A549 (cell line): ENCODE measurements around the gene RIMBP3C. TPM values are rescaled to one million over a fixed set of nuclear protein-coding genes. Genes with fewer than 3 reads are reported as not detected.

ENCODE experiments used
- ATAC-seq, 2 experiments: fragments of 200-7000 bp in 1 of 2; fragments of >200 bp in 1 of 2; cut with Nextera tagmentation in 1 of 2; cut with Tn5 transposase in 1 of 2; 3 replicates each; pipeline versions ENCODE4 v1.8.0 to v1.9.1; 2018 to 2020; ENCODE audit warnings: mild to moderate bottlenecking in 1 of 2, moderate library complexity in 1 of 2
- CTCF ChIA-PET: fragments of 300-600 bp; sonication (Branson Sonifier 250); formaldehyde crosslinking; extraction: SDS; loops from one replicate; lab custom pipeline; 2021; ENCODE audit warnings: antibody characterized with exemption, inconsistent platforms; lab: Yijun Ruan, JAX
- POLR2A ChIA-PET: fragments of 350-600 bp; formaldehyde crosslinking; extraction: SDS; loops from one replicate; lab custom pipeline; 2021; ENCODE audit warnings: antibody characterized with exemption, inconsistent platforms; lab: Yijun Ruan, JAX
- DNase-seq, 2 experiments: peaks; one replicate each; pipeline versions ENCODE4 v3.0.0 to v3.0.0-alpha.2; 2011 to 2016; ENCODE audit warnings: low read depth in 1 of 2, low spot score in 1 of 2
- FAIRE-seq: peaks from 2 replicates; lab custom pipeline; 2011; peaks lifted over from hg19 to GRCh38; lab: Jason Lieb, UNC
- H3K27ac ChIP-seq, 2 experiments: fragments of >200 bp; sonication (Bioruptor Twin); formaldehyde crosslinking; 3 replicates each; pipeline ENCODE4 v1.5.1; 2016 to 2017
- H3K4me1 ChIP-seq: fragments of >200 bp; sonication (Bioruptor Twin); formaldehyde crosslinking; 3 replicates; pipeline ENCODE4 v1.6.1; 2016
- H3K4me2 ChIP-seq: fragments of >200 bp; sonication (Bioruptor Twin); formaldehyde crosslinking; 3 replicates; pipeline ENCODE4 v1.6.1; 2016
- H3K4me3 ChIP-seq: fragments of >200 bp; sonication (Bioruptor Twin); formaldehyde crosslinking; 3 replicates; pipeline ENCODE4 v1.5.1; 2016
- H3K9me3 ChIP-seq: fragments of >200 bp; sonication (Bioruptor Twin); formaldehyde crosslinking; 3 replicates; pipeline ENCODE4 v1.6.1; 2016
- CBX2 ChIP-seq: fragments of 200-600 bp; sonication (generic); IDR thresholded peaks from 2 replicates; pipeline ENCODE4 v1.6.1; 2016; ENCODE audit warnings: low read depth, mild to moderate bottlenecking, borderline replicate concordance
- CHD4 ChIP-seq: fragments of 200-600 bp; sonication (generic); IDR thresholded peaks from 2 replicates; pipeline ENCODE4 v1.6.1; 2016; ENCODE audit warnings: antibody characterized with exemption, mild to moderate bottlenecking, borderline replicate concordance
- E2F6 ChIP-seq: IDR thresholded peaks from 2 replicates; pipeline ENCODE4 v1.6.1; 2012; ENCODE audit warnings: low read depth, borderline replicate concordance
- EHMT2 ChIP-seq: fragments of 200-600 bp; sonication (generic); IDR thresholded peaks from 2 replicates; pipeline ENCODE4 v1.6.1; 2016; ENCODE audit warnings: antibody characterized with exemption, low read depth, mild to moderate bottlenecking, moderate library complexity
- EP300 ChIP-seq, 2 experiments: fragments of >200 bp; sonication (Bioruptor Twin); formaldehyde crosslinking; IDR thresholded peaks; 2 replicates in 1 of 2; 3 replicates in 1 of 2; pipeline ENCODE4 v1.6.1; 2016 to 2017
- ESRRA ChIP-seq: fragments of 150-350 bp; IDR thresholded peaks from 2 replicates; pipeline ENCODE4 v1.6.1; 2014; ENCODE audit warnings: mild to moderate bottlenecking, low read length, borderline replicate concordance
- FOSL2 ChIP-seq, 2 experiments: fragments of 450-650 bp in 1 of 2; fragments of >200 bp in 1 of 2; sonication (Bioruptor Twin) in 1 of 2; formaldehyde crosslinking; IDR thresholded peaks; 2 replicates each; pipeline versions ENCODE4 v1.5.0 to v1.6.1; 2016 to 2020; ENCODE audit warnings: mild to moderate bottlenecking in 1 of 2, moderate library complexity in 1 of 2
- FOXS1 ChIP-seq: fragments of 250-450 bp; sonication (Bioruptor Pico); IDR thresholded peaks from 2 replicates; pipeline ENCODE4 v1.5.0; 2020; ENCODE audit warnings: mild to moderate bottlenecking, moderate library complexity
- HDAC2 ChIP-seq: fragments of 200-600 bp; sonication (generic); IDR thresholded peaks from 2 replicates; pipeline ENCODE4 v1.6.1; 2016
- HOXB13 ChIP-seq: fragments of 250-450 bp; sonication (Bioruptor Pico); IDR thresholded peaks from 2 replicates; pipeline ENCODE4 v1.5.0; 2020; ENCODE audit warnings: low read depth, mild to moderate bottlenecking, moderate library complexity
- KDM5A ChIP-seq: fragments of 200-600 bp; sonication (generic); IDR thresholded peaks from 2 replicates; pipeline ENCODE4 v1.6.1; 2016; ENCODE audit warnings: antibody characterized with exemption, mild to moderate bottlenecking
- MAFK ChIP-seq: fragments of 450-650 bp; IDR thresholded peaks from 2 replicates; pipeline ENCODE4 v1.6.1; 2014; ENCODE audit not compliant: partially characterized antibody
- MAZ ChIP-seq: fragments of 150-350 bp; IDR thresholded peaks from 2 replicates; pipeline ENCODE4 v1.6.1; 2014; ENCODE audit warnings: antibody characterized with exemption, low read depth, low read length, borderline replicate concordance
- MYC ChIP-seq: IDR thresholded peaks from 2 replicates; pipeline ENCODE4 v1.6.1; 2012; ENCODE audit warnings: mild to moderate bottlenecking, inconsistent platforms, low read length, improper control_type of control experiment, borderline replicate concordance
- NPAS2 ChIP-seq: fragments of 250-450 bp; sonication (Bioruptor Pico); IDR thresholded peaks from 2 replicates; pipeline ENCODE4 v1.8.0; 2022; ENCODE audit warnings: mild to moderate bottlenecking, moderate library complexity, borderline replicate concordance
- PHF8 ChIP-seq: fragments of 200-600 bp; sonication (generic); IDR thresholded peaks from 2 replicates; pipeline ENCODE4 v1.6.1; 2016; ENCODE audit warnings: low read depth, mild to moderate bottlenecking, antibody characterized with exemption, moderate library complexity, borderline replicate concordance
- POLR2A ChIP-seq: IDR thresholded peaks from 2 replicates; pipeline ENCODE4 v1.6.1; 2012; ENCODE audit warnings: mild to moderate bottlenecking, low read length
- POLR2AphosphoS2 ChIP-seq: conservative IDR thresholded peaks from 2 replicates; pipeline ENCODE4 v1.6.1; 2012; ENCODE audit warnings: low read length, improper control_type of control experiment, inconsistent platforms
- RARB ChIP-seq: fragments of 250-450 bp; sonication (Bioruptor Pico); IDR thresholded peaks from 2 replicates; pipeline ENCODE4 v1.8.0; 2021; ENCODE audit warnings: mild to moderate bottlenecking, moderate library complexity
- RCOR1 ChIP-seq: fragments of 150-350 bp; IDR thresholded peaks from 2 replicates; pipeline ENCODE4 v1.6.1; 2014; ENCODE audit warnings: antibody characterized with exemption, low read length, low read depth
- RFX5 ChIP-seq: fragments of 450-650 bp; IDR thresholded peaks from 2 replicates; pipeline ENCODE4 v1.7.1; 2014; ENCODE audit warnings: antibody characterized with exemption, mild to moderate bottlenecking, moderate library complexity
- SREBF2 ChIP-seq: fragments of 450-650 bp; IDR thresholded peaks from 2 replicates; pipeline ENCODE4 v1.6.1; 2014; ENCODE audit warnings: mild to moderate bottlenecking, moderate library complexity
- TP53 ChIP-seq: fragments of 250-450 bp; sonication (Bioruptor Pico); IDR thresholded peaks from 2 replicates; pipeline ENCODE4 v1.5.0; 2021; ENCODE audit warnings: mild to moderate bottlenecking, moderate library complexity
- ZC3H11A ChIP-seq: fragments of 450-650 bp; IDR thresholded peaks from 2 replicates; pipeline ENCODE4 v1.6.1; 2014; ENCODE audit warnings: antibody characterized with exemption, mild to moderate bottlenecking
- ZFP36 ChIP-seq: fragments of 450-650 bp; IDR thresholded peaks from 2 replicates; pipeline ENCODE4 v1.6.1; 2014; ENCODE audit warnings: borderline replicate concordance; ENCODE audit not compliant: partially characterized antibody
- ZNF302 ChIP-seq: fragments of 250-450 bp; sonication (Bioruptor Pico); IDR thresholded peaks from 2 replicates; pipeline ENCODE4 v1.9.0; 2021; ENCODE audit warnings: inconsistent platforms, mild to moderate bottlenecking, moderate library complexity
- ZSCAN20 ChIP-seq: fragments of 250-450 bp; sonication (Bioruptor Pico); IDR thresholded peaks from 2 replicates; pipeline ENCODE4 v1.8.0; 2022; ENCODE audit warnings: mild to moderate bottlenecking, moderate library complexity
- WGBS: methylation state at CpG from one replicate; pipeline ENCODE4 v1.1.6; 2017; ENCODE audit errors: missing lambda C conversion rate; 5-methylcytosine and 5-hydroxymethylcytosine counted together
- polyA plus RNA-seq, 4 experiments: library from polyadenylated mRNA; depleted of rRNA in 3 of 4; stranded (reverse); fragments of >200 nt; fragmentation: RNase III in 1 of 4; extraction: RNeasy Plus Mini Kit Qiagen cat#74134 plus additional on column Dnase treatment in 1 of 4; gene quantifications; 2 replicates in 3 of 4; 3 replicates in 1 of 4; pipeline ENCODE4 v1.2.3, GENCODE V29; 2011 to 2017
- TF ChIP-seq, protein P1 (sequence below): fragments of >200 bp; sonication (Bioruptor Twin); formaldehyde crosslinking; IDR thresholded peaks from 3 replicates; pipeline ENCODE4 v1.5.1; 2016

Gene RIMBP3C
- polyA plus RNA-seq, 2 of the 4 experiments (the other 2 are of a cell fraction), result 0.08 to 0.27 TPM

DNA sequence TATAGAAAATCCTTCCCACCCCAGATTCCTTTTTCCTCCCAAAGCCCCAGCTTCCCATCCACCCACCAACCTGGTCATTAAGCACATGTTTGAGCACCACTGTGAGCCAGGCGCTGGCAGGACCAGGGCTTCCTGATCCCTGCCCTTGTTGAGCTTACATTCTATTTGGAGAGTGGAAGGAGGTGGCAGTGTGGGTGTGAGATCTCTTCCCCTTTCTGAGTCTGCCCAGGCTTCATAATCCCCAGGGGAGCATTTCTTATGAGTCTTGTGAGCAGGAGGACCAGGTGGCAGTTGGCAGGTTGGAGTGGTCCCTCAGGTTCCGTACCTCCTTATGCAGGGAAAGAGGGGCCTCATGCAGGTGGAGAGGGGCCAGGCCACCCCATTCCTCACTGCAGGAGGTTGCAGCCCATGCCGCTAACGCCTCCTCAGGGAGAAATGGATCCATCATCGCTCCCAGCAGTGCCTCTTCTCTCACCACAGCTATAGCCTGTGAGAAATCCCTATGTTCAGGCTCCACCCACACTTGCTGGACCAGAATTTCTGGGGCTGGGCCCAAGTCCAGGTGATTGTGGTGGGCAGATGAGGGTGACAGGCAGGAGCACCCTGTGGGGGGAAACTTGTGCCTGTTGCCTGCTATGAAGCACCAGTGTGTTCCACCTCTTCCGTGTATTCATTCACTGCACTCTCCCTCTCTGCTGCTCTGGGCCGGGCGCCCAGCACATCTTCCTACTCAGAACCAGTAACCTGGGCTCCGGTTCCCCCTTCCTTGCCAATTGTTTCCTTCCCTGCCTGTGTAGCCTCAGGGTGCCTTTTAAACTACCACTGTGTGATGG is 39.8 kb upstream of the RIMBP3C start:
- CTCF ChIA-PET, result no interaction called here
- TF ChIP-seq POLR2AphosphoS2, result no peak
- TF ChIP-seq ZNF302 (CRISPR knock-in tag), result no peak
- no peak for TF ChIP-seq ZSCAN20 (CRISPR knock-in tag)
- no peak for TF ChIP-seq ZC3H11A
- no peak for TF ChIP-seq FOSL2 (IDR thresholded peaks at IDR 0.05)
- TF ChIP-seq FOSL2 (CRISPR knock-in tag; IDR thresholded peaks at IDR 0.05), result no peak
- TF ChIP-seq, protein P1, sequence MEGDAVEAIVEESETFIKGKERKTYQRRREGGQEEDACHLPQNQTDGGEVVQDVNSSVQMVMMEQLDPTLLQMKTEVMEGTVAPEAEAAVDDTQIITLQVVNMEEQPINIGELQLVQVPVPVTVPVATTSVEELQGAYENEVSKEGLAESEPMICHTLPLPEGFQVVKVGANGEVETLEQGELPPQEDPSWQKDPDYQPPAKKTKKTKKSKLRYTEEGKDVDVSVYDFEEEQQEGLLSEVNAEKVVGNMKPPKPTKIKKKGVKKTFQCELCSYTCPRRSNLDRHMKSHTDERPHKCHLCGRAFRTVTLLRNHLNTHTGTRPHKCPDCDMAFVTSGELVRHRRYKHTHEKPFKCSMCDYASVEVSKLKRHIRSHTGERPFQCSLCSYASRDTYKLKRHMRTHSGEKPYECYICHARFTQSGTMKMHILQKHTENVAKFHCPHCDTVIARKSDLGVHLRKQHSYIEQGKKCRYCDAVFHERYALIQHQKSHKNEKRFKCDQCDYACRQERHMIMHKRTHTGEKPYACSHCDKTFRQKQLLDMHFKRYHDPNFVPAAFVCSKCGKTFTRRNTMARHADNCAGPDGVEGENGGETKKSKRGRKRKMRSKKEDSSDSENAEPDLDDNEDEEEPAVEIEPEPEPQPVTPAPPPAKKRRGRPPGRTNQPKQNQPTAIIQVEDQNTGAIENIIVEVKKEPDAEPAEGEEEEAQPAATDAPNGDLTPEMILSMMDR, result no peak
- no peak for TF ChIP-seq HDAC2
- TF ChIP-seq POLR2A, result no peak
- TF ChIP-seq NPAS2 (CRISPR knock-in tag), result no peak
- TF ChIP-seq EHMT2, result no peak
- no peak for TF ChIP-seq TP53 (CRISPR knock-in tag)
- no peak for TF ChIP-seq ESRRA
- TF ChIP-seq E2F6, result no peak
- TF ChIP-seq MAFK, result no peak
- TF ChIP-seq SREBF2, result no peak
- WGBS, result 90% methylated on average over 5 of the region's 9 CpGs
- H3K9me3 ChIP-seq, result no peaks in the 10 kb centered on the region
- no peaks in the 10 kb centered on the region for H3K4me1 ChIP-seq
- H3K4me3 ChIP-seq, result no peak overlapping the region
- H3K4me2 ChIP-seq, result no peak overlapping the region
- FAIRE-seq (no peak), ATAC-seq (no peak), DNase-seq (no peak)
- POLR2A ChIA-PET, result no interaction called here
- H3K27ac ChIP-seq, result no peak overlapping the region

DNA sequence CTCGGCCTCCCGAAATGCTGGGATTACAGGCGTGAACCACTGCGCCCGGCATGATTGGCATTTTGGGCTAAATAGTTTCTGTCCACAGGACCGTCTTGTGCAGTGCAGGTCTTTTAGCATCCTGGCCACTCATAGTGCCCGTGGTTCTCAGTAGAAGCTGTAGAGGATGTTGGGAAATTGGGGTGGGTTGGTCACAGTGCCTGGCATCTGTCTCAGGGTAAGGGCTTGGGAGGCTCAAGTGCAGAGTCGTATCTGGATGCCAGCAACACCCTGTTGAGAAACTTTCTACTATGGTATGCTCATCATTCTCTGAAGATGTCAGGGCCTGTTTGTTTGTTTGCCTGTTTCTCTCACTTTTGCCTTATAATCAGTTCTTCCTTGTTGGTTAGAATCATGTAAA is 38.1 kb upstream of the RIMBP3C start:
- POLR2A ChIA-PET, result no interaction called here
- ATAC-seq, result no peak

More for the DNA sequence above, 38.1 kb upstream of the RIMBP3C start:
- CTCF ChIA-PET, result interaction anchor here (1.0 kb wide), 1 partner anchor 58 kb away, joined by 3 read pairs; no protein-coding TSS in a partner anchor
- FAIRE-seq, result no peak
- no peak for TF ChIP-seq RCOR1
- no peak for TF ChIP-seq KDM5A
- TF ChIP-seq SREBF2, result no peak
- no peak for TF ChIP-seq MYC
- TF ChIP-seq FOXS1 (CRISPR knock-in tag), result no peak
- no peak for TF ChIP-seq ZNF302 (CRISPR knock-in tag)
- no peak for TF ChIP-seq ESRRA
- TF ChIP-seq HDAC2, result no peak
- TF ChIP-seq CHD4, result no peak
- no peak for TF ChIP-seq PHF8
- TF ChIP-seq HOXB13, result no peak
- no peak for TF ChIP-seq ZFP36
- no peak for TF ChIP-seq RARB (CRISPR knock-in tag)
- TF ChIP-seq ZC3H11A, result no peak
- TF ChIP-seq MAZ, result no peak
- TF ChIP-seq NPAS2 (CRISPR knock-in tag), result no peak
- no peak for TF ChIP-seq EP300 (IDR thresholded peaks at IDR 0.05)
- no peak for TF ChIP-seq CBX2
- no peak for TF ChIP-seq ZSCAN20 (CRISPR knock-in tag)
- TF ChIP-seq RFX5, result no peak
- H3K4me2 ChIP-seq, result no peak overlapping the region
- H3K4me1 ChIP-seq, result no peaks in the 10 kb centered on the region
- DNase-seq, result no peak
- no peaks in the 10 kb centered on the region for H3K9me3 ChIP-seq
- 86% methylated on average over 6 of the region's 8 CpGs for WGBS
- no peak overlapping the region for H3K4me3 ChIP-seq
- H3K27ac ChIP-seq, result no peak overlapping the region
